Osteocyte (in vitro differentiated cells): ENCODE measurements around the gene TOP1. TPM values are rescaled to one million over a fixed set of nuclear protein-coding genes. Genes with fewer than 3 reads are reported as not detected.

ENCODE experiments used
- DNase-seq: peaks from one replicate; pipeline ENCODE4 v3.0.0; 2021; ENCODE audit warnings: mixed read lengths; ENCODE audit not compliant: unreplicated experiment; ENCODE audit errors: extremely low spot score
- H3K27ac Mint-ChIP-seq: one replicate; pipeline ENCODE4 v1.8.0; 2021; ENCODE audit warnings: mild to moderate bottlenecking, mixed read lengths; ENCODE audit not compliant: unreplicated experiment
- H3K27me3 Mint-ChIP-seq: one replicate; pipeline ENCODE4 v1.8.0; 2021; ENCODE audit warnings: mixed read lengths; ENCODE audit not compliant: unreplicated experiment
- H3K36me3 Mint-ChIP-seq: one replicate; pipeline ENCODE4 v1.8.0; 2021; ENCODE audit warnings: mixed read lengths; ENCODE audit not compliant: unreplicated experiment
- H3K4me1 Mint-ChIP-seq: one replicate; pipeline ENCODE4 v1.8.0; 2021; ENCODE audit warnings: mixed read lengths; ENCODE audit not compliant: unreplicated experiment
- H3K4me3 Mint-ChIP-seq: one replicate; pipeline ENCODE4 v1.8.0; 2021; ENCODE audit warnings: mild to moderate bottlenecking, moderate library complexity, mixed read lengths; ENCODE audit not compliant: unreplicated experiment
- H3K9me3 Mint-ChIP-seq: one replicate; pipeline ENCODE4 v1.8.0; 2021; ENCODE audit warnings: mixed read lengths; ENCODE audit not compliant: unreplicated experiment
- CTCF ChIP-seq: fragments of 200-600 bp; sonication (generic); IDR thresholded peaks from 2 replicates; pipeline ENCODE4 v1.5.0; 2021; ENCODE audit warnings: antibody characterized with exemption, mild to moderate bottlenecking, moderate library complexity
- total RNA-seq: library from RNA; stranded (reverse); gene quantifications from 2 replicates; pipeline ENCODE4 v1.2.1, GENCODE V29; 2021

The TOP1 gene
- total RNA-seq, 1 donor from 2014 or later: 51.1 TPM

DNA sequence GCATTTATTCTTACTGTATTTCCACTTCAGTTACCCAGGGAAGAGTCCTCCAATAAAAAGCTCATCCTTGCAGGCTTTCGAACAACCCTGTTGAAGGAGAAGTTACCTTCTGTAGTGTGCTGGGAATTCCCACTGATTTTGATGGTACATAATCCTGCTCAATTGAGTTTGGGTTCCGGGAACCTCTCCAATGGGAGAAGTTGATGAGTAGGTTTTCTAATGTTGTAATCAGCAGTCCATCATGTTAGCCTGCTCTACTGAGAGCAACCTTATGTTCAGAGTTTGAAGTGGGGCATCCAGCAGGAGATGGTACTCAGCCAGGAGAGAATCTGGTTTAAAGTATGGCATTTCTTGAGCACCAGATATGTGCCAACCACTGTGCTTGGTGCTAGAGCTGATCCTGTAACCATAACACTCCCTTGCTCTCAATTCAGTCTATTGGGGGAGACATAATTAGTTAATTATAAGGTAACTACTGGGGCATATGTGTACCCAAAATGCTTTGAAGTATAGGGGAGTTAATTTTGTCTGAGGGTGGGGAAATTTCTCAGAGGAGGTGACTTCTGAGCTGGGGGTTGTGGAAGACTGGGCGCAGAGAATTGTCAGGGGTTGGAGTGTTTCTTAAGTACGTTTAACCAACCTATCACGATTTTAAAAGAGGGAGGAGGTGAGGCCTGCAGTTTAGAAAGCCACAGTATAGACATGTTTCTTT is 2.1 kb downstream of the TOP1 start:
- H3K4me1 Mint-ChIP-seq: peaks cover 61% of the 10 kb centered on the region
- peak overlapping the region; percentile 98 for H3K27ac Mint-ChIP-seq
- TF ChIP-seq CTCF: no peak

GRCh38 chr20:41031243-41031619 is 2.6 kb downstream of the TOP1 start:
- DNase-seq: no peak
- no peak for TF ChIP-seq CTCF

More for the DNA sequence above, 2.1 kb downstream of the TOP1 start:
- Mint-ChIP-seq H3K4me3 (peak overlapping the region; percentile 83), H3K27me3 (no peaks in the 10 kb centered on the region), H3K9me3 (no peaks in the 10 kb centered on the region), H3K36me3 (peaks cover 13% of the 10 kb centered on the region)
- no peak for DNase-seq

GRCh38 chr20:41032271-41032670 is 3.6 kb downstream of the TOP1 start:
- TF ChIP-seq CTCF: no peak
- H3K27me3 Mint-ChIP-seq: no peaks in the 10 kb centered on the region
- H3K4me1 Mint-ChIP-seq: peaks cover 72% of the 10 kb centered on the region
- H3K36me3 Mint-ChIP-seq: peaks cover 18% of the 10 kb centered on the region
- no peak for DNase-seq
- H3K27ac Mint-ChIP-seq: no peak overlapping the region
- peak overlapping the region; percentile 15 for H3K4me3 Mint-ChIP-seq
- H3K9me3 Mint-ChIP-seq: no peaks in the 10 kb centered on the region

More at GRCh38 chr20:41031243-41031619, 2.6 kb downstream of the TOP1 start:
- Mint-ChIP-seq H3K27me3 (no peaks in the 10 kb centered on the region), H3K4me3 (peak overlapping the region; percentile 83), H3K36me3 (peaks cover 15% of the 10 kb centered on the region), H3K9me3 (no peaks in the 10 kb centered on the region), H3K4me1 (peaks cover 67% of the 10 kb centered on the region), H3K27ac (peak overlapping the region; percentile 58)

DNA sequence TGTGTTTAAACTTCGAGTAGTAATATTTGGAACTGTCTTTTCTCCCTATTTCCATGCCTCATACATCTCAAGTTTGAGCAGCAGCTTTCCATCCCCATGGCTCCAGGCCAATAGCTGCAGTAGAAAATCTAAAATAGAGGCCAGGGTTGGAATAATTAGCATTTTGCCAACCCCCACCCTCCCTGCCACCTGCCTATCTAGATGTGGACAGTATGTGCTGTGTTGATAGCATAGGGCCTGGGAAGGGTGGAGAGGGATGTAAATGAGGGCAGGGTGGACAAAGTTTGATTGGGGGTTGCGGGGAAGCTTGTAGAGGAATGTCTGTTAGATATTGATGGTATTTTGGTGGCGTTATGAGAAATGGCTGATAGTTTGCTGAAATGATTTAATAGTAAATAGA is 5.6 kb downstream of the TOP1 start:
- Mint-ChIP-seq H3K4me3 (no peak overlapping the region), H3K4me1 (peaks cover 67% of the 10 kb centered on the region), H3K27ac (no peak overlapping the region), H3K9me3 (no peaks in the 10 kb centered on the region), H3K27me3 (no peaks in the 10 kb centered on the region), H3K36me3 (peaks cover 21% of the 10 kb centered on the region)
- no peak for DNase-seq
- no peak for TF ChIP-seq CTCF

DNA sequence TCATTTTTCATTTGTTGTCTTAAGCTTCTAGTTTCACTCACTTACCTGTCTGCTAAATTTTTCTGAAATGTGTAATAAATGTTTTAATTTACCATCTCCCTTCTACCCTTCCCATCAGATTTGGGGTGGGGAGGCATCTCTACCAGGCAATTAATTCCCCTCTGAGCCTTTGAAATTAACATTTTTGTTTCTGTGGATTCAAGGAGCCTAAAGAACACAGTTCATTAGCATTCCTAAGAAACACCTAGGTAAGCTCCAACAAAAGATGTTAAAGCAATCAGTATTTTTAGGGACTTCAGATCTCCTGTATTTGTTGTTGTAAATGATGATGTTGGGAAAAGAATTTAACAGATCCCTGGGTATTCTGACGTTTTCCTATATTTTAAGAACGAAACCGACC is 6.6 kb downstream of the TOP1 start:
- peaks cover 66% of the 10 kb centered on the region for H3K4me1 Mint-ChIP-seq
- no peaks in the 10 kb centered on the region for H3K9me3 Mint-ChIP-seq
- no peak overlapping the region for H3K4me3 Mint-ChIP-seq
- H3K27ac Mint-ChIP-seq: no peak overlapping the region
- no peaks in the 10 kb centered on the region for H3K27me3 Mint-ChIP-seq
- DNase-seq: no peak
- peaks cover 23% of the 10 kb centered on the region for H3K36me3 Mint-ChIP-seq
- no peak for TF ChIP-seq CTCF
